ENCODE data around the gene SSTR1.
A peak's percentile ranks its signal among the peaks of the same experiment; 100 is the strongest.
"Not testable (repeated sequence)": the region's sequence is repeated elsewhere in the genome, so short reads cannot be mapped to it uniquely, and the experiment has no call there.

Gene SSTR1, protein sequence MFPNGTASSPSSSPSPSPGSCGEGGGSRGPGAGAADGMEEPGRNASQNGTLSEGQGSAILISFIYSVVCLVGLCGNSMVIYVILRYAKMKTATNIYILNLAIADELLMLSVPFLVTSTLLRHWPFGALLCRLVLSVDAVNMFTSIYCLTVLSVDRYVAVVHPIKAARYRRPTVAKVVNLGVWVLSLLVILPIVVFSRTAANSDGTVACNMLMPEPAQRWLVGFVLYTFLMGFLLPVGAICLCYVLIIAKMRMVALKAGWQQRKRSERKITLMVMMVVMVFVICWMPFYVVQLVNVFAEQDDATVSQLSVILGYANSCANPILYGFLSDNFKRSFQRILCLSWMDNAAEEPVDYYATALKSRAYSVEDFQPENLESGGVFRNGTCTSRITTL

DNA sequence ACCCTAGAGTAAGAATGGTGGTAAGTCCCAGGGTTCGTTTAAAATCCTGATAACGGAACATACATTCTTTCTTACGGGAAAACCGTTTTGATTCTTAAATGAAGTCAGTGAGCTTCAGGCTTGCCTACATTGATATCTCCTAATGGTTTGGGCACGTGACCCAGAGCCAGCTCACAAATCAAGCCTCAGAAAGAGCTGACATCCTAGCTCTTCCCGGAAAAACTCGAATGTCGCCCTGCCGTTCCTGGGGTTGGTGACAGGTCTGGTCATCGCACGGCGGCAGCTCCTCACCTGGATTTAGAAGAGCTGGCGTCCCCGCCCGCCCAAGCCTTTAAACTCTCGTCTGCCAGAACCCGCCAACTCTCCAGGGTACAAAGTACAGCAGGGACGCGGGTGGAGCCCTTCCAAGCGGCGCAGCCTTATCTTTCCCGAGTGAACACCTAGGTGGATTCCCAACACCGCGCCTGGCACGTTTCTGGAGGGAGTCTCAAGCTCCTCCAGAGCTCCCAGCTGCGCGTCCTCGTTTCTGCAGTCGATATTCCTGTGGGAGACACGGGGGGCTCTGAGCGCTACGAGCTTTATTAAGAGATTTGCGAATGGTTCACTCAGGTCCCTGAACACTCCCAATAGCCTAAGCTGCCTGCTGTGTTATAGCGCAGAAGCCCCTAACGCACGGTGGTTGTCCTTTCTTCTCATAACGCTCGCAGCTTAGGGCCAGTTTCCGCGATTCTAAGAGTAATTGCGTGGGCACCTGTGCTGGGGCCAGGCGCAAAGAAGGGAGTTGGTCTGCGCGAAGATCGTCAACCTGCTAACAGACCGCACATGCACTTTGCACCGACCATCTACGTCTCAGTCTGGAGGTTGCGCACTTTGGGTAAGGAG lies at the start of gene SSTR1:
TSS of gene SSTR1 (plus strand) at position 169 of the 882 bp plus-strand sequence. CDS start 1,486 bp downstream, outside the sequence.
- peak; percentile 52 for DNase-seq

DNA sequence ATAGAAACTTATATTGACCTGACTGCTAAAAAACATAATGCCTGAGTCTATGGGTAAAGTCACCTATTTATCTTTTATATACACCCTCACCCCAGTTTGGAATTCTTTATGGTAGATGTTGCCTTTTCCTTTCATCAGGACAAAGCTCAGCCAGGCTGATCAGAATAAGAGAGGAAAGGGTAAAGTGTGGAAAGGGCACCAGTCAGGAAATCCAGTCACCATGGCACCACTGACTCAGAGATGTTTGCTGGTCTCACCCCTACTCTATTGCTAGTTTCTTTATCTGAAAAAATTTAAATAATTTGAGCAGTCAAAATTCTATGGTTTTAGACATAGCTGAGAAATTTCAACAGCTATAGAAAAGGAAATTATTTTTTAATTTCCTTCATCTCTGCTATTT lies 49.2 kb upstream of the SSTR1 start:
- no peak for DNase-seq

DNA sequence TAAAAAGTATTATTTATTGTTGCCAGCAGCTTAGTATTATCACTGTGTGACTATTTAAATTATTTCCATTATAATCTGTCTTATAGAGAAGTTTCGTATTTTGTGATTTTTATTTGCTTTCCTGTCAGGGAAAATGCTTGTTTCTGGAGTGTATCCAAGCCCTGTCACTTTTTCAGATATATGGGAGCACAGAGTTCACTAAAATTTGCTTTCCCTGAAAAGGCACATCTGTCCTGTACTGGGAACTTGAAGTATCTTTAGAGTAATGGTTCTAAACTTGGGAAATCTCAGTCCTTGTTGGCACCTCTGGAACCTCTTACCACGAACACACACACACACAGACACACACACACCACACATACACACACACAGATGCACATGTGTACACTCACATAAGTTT lies 39.3 kb upstream of the SSTR1 start:
- DNase-seq: no peak

DNA sequence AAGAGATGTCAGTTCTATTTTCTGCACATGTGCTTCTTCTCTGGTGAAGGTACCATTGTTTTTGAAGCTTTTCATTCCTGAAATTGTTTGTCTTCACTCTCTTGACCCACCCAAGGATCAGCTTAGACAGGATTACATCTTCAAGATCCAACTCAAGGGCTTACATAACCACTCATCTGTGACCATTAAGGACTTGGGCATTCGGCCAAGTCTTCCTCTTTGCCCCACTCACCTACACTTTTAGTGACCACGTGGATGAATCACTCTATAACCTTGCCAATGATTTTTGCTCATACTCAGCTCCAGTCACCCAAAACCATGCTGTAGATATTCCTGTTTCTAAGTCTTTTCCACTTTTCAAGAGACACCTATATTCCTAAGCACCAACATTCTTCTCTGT lies 36.5 kb upstream of the SSTR1 start:
- no peak for DNase-seq

DNA sequence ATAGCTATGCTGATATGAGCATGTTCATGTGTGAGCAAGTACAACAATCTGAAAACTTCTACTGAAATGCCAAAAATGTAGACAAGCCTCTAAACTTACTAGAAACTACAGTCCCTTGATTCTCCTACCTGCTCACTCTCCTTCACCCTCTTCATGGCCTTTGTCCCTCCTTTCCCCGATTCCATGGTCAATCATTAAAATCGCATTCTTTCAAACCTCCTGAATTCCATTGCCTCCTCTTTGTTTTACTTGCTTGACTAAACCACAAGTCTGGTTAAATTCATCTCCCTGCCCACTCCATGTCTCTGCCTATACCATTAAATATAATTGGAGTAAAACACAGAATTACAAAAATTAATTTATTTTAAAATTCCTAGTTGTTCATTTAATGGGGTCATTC lies 33.0 kb upstream of the SSTR1 start:
- DNase-seq: no peak

DNA sequence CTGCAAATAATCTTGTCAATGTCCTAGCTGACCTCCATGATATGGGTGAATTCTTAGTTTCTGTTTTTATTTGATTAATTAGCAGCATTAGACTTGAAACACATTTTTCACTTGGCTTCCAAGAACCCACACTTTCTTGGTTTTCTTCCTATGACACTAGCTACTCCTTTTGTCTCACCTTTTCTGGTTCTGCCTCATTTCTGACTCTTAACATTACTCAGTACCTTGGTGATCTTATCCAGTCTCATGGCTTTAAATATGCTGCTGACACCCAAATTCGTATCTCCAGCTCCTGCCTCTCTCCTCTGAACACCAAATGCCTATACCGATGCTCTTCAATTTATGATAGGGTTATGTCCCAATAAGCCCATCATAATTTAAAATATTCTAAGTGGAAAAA lies 32.0 kb upstream of the SSTR1 start:
- no peak for DNase-seq

DNA sequence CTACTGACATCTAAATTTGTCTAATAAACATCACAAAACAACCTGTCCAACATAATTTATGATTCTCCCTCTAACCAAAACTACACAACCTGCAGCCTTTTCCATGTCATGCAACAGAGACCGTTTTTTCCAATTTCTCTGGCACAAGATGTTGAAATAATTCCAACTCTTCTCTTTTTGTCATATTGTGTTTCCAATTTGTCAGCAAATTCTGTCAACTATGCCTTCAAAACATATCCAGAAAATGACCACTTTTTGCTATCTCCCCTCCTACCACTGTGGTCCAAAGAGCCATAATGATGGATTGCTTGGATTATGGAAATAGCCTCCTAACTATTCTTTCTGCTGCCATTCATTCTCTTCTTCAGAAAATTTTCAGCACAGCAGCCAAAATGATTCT lies 31.3 kb upstream of the SSTR1 start:
- no peak for DNase-seq

DNA sequence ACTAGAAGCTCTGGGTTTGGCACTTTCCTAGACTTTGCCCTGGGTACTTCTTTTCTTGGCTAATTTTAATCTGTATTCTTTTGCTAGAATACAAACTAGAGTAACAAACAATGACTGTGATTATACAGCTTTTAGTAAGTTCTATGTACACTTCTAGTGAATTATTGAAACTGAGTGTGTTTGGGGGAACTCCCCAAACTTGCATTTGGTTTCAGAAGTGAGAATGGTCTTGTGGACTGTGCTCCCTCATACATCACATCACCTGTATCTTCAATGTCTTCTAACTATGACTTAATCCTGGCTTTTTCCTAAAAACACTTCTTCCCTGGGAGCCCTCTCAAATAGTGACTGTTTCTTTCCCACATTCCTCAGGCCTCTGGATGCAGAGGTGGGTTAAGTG lies 23.6 kb upstream of the SSTR1 start:
- no peak for DNase-seq

DNA sequence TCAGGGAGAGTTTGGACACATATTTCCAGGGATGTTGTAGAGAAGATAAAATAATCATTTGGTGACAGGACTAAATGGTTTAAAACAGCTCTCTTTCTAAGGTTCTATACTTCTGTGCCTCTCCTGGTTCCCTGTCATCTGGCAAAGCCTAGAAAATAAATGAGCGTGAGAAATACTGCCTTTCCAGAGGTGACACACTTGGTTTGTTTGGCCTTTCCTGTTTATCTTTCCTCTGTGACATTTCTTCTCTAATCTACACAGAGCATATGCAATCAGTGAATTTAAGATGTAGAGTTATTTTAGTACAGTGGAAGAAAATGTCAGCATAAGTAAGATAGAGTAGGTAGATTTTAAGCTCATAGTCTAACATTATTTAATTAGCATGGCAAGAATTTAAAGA lies 22.0 kb upstream of the SSTR1 start:
- DNase-seq: no peak

DNA sequence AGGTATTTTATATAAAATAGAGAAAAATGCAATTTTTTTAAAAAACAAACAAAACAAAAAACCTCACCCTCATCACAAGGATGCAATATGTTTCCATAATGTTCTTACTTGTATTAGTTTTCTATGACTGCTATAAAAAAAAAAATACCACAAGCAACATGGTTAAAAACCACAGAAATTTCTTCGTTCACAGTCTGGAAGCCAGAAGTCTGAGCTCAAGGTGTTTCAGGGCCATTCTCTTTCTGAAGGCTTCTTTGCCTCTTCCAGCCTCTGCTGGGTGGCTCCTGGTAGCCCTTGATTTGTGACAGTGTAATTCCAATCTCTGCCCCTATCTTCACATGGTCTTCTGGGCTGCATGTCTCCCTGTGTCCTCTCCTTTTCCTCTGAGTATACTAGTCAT lies 21.5 kb upstream of the SSTR1 start:
- DNase-seq: no peak

DNA sequence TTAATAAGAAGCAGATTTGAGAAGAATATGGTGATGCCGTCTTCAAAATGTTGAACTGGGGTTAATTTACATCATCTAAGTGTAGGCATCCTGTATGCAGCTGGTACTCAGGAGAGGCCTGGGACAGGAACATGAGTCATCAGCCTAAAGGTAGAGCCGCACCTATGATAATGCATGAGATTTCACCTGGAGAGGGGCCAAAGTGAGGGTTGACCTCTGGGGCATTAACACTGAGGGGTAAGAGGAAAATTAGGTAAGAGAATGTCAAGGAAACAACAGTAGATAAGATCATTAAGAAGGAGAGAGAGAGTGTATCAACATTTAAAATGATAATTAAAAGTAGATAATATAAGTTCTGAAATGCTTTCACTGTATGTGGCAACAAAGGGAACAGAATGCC lies 20.2 kb upstream of the SSTR1 start:
- DNase-seq: no peak

DNA sequence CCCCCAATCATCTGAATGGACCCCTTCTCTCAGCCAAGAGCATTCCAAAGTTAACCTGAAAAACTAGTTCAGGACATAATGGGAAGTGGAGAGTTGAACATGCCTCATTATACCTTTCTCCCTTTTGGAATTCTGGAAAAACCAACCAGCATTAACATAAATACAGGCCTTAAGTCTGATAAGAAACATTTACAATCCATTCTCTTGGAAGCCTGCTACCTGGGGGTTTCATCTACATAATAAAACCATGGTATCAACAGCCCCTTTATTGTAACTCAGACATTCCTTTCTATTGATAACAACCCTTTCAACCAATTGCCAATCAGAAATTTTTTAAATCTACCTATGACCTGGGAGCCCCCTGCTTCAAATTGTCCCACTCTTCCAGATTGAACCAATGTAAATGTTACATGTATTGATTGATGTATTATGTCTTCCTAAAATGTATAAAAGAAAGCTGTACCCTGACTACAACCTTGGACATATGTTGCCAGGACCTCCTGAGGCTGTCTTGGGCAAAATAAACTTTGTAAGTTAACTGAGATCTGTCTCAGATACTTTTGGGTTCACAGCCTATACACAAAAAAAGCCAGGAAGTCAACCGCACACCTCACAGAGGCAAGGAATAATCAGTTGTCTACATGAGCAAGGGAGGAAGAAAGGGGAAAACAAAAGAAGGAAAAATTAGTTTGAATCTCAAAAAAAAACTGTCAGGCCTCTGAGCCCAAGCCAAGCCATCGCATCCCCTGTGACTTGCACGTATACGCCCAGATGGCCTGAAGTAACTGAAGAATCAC lies 17.6 kb upstream of the SSTR1 start:
- no peak for DNase-seq

DNA sequence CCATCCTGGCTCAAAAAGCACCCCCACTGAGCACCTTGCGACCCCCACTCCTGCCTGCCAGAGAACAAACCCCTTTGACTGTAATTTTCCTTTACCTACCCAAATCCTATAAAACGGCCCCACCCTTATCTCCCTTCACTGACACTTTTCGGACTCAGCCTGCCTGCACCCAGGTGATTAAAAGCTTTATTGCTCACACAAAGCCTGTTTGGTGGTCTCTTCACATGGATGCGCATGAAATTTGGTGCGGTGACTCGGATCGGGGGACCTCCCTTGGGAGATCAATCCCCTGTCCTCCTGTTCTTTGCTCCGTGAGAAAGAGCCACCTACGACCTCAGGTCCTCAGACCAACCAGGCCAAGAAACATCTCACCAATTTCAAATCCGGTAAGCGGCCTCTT lies 16.9 kb upstream of the SSTR1 start:
- DNase-seq: not testable (repeated sequence)

DNA sequence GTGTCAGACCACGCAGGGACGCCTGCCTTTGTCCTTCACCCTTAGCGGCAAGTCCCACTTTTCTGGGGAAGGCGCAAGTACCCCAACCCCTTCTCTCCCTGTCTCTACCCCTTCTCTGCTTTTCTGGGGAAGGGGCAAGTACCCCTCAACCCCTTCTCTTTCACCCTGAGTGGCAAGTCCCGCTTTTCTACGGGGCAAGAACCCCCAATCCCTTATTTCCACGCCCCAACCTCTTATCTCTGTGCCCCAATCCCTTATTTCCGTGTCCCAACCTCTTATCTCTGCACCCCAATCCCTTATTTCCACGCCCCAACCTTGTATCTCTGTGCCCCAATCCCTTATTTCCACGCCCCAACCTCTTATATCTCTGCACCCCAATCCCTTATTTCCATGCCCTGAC lies 16.2 kb upstream of the SSTR1 start:
- DNase-seq: not testable (repeated sequence)

DNA sequence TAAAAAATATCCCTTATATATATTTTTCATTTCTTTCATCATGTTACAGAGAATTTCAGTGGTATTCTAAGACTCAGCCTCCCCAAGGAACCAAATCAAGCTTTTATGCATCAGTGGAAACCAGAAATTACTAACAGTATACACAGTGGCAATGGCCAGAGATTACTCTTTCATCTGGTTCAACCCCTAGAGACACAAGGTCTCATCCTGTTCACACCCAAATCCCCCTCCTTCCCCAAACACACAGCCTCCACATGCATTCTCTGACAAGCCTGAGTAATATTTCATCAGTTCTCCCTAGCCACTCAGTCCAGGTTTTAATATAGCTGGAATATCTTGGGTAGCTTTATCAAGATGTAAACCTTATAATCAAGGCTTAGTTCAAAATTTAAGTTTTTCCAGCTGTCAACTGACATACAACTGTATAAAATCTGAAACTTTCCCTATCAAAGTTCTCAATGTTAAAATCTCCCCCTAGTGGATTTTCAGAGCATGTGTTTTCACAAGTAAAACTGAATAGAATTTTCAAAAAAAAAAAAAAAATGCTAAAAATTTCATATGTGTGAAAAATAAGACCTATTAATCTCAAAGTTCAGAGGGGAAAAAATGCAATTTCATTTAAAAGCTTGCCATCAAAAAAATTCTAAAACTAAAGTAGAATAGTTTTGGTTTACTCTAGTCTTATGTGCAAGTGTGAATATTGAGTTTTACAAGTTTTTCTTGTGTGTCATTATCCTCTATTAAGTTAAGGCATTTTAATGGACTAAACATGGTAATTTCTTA lies 10.5 kb upstream of the SSTR1 start:
- DNase-seq: no peak

DNA sequence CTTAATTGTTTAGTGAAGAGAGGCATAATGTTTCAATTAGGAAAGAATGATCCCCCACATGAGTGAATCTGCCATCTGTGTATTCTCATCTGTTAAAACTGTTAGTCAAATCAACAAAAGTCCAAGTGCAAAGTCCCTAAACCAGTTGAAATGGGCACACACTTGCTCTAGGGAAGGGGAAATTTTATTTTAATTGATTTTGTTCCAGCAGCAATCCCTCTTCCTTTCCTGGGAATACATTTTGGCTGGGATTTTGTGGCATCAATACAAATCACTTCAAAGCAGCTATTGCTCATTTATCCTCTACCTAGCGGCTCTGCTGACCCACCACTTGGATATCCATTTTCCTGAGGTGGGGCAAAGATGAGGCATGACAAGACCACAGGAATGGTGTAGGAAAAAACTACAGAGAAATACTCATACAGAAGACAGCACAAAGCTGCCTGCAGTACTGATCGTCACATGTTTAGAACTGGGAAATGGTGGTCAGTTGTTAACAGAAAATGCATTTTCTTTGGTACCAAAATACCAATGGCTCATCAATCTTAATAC lies 9.8 kb upstream of the SSTR1 start:
- no peak for DNase-seq

DNA sequence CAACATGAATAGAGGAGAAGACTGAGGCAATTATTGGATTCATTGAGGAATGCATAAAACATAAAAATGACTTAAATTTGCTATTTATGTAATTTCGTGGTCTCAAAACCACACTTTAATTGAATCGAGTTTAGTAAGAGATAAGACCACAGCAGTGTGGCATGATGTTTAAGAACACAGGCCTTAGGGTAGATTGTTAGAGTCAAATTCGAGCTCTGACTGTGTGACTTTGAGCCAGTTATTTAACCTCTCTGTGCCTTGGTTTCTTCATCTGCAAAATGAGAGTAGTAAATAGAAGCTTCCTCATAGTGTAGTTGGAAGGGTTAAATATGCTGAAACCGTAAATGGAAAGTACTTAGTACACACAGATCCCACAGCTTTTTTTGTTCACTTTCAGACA lies 9.3 kb upstream of the SSTR1 start:
- no peak for DNase-seq

DNA sequence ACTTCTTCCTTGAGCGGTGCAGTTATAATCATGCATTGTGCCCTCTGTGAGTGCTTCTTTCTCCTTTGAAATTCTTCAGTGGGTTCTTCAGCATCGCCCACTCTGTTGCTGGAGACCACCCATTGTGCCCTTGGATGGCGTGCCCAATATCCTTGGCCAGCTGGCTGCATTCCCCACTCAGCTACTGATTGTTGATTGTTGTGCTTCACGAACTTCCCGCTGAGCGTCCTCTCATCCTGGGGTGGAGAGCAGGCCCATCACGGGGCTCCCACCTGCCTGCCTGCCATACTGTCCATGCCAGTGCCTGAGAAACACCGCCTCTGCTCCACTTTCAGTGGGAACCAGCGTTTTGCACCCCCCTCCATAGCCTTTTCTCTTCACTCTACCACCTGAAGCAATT lies 8.6 kb upstream of the SSTR1 start:
- no peak for DNase-seq

DNA sequence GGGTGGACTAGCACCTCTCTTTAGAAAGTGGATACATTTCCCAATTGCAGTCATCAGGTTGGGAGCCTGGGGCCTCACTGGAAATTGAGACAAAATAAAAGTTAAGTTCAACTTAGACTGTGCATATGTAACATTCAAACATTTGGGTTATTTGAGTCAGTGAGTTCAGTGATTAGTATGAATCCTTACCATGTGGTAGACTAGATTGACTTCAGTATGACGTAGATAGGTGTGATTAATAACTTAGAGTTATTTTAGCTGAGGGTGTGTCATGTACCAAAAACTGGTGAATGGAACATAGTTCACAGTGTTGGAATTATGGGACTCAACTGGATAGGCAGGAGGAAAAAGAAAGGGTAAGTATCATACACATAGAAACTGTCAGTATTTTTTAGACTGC lies 8.0 kb upstream of the SSTR1 start:
- DNase-seq: no peak

DNA sequence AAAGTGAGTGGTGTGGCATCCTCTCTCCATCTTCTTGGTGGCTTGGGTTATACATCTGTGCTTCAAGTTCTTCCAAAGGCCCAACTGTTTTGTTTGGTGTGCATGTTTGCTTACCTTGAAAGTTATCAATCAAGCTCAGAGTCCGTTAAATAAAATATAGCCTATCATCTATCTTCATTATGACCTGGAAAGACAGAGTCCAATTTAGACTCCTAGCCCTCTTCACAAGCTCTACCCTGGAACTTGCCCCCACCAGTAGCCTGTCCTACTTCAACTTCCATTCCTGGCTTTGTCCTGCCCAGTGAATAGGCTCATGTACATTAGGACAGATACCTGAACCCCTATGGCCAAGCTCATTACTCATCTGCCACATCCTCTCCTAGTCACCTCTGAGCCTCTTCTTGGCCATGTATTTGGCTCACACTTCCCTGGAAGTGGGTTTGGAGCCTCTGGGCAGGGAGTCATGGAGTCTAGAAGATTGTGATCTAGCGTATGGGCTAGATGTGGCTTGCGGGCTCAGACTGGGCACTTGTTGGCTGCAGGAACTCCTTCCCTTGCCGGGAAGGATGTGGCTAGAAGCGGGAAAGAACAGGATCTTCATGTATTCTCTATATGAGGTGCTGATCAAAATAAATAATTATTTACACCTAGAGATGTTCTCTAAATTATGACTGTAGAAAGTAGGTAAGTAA lies 6.4 kb upstream of the SSTR1 start:
- DNase-seq: no peak

DNA sequence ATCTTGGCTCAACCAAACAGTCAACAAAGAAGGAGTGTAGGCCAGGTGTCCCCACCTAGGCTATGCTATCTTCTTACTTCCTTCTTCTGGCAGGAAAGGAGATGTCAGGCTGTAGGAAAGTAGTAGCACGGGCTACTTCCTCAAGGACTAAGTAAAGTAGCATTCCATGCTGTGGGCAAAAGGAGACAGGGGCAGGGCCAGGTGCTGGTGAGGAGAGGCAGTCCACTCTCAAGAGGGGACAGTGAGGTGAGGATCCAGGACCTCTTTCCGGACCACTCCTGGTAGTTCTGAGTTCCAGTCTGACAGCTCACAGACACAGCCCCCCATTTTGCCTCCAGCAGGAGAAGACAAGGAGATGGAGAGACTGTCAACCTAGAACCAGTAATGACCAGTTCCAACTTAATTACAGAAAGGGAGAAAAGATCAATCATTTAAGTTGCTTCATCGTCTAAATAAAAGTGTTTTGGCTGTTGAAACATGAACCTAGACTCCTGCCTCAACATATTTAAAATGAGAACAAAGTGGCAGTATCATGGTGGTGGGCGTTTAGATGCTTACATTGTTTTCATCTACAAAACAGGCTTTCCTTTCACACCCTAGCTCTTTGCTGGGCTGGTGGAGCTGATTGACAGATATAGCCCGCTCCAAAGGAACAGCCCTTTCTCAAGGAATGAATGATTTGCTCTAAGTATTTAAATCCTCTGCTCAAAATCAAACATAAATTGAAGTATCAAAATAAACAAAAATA lies 5.1 kb upstream of the SSTR1 start:
- DNase-seq: no peak
